ENCODE results near the gene JARID2. TPM values are rescaled to one million over a fixed set of nuclear protein-coding genes. Genes with fewer than 3 reads are reported as not detected.

Gene JARID2
- total RNA-seq, 1 donor from 2014 or later, result 13.8 TPM

- DNase-seq (ENCODE audit: low spot score), result no peak
Observed at GRCh38 chr6:15331143-15331542, 85.3 kb downstream of the JARID2 start.

- DNase-seq (ENCODE audit: low spot score), result no peak
Observed at GRCh38 chr6:15331629-15332251, 85.9 kb downstream of the JARID2 start.

GRCh38 chr6:15332446-15332845, 86.6 kb downstream of the JARID2 start:
- no peak for DNase-seq (ENCODE audit: low spot score)

GRCh38 chr6:15335385-15335784, 89.5 kb downstream of the JARID2 start:
- no peak for DNase-seq (ENCODE audit: low spot score)

- DNase-seq (ENCODE audit: low spot score), result no peak
Observed at GRCh38 chr6:15335916-15336315, 90.0 kb downstream of the JARID2 start.

GRCh38 chr6:15336900-15337560, 91.2 kb downstream of the JARID2 start:
- no peak for DNase-seq (ENCODE audit: low spot score)

- DNase-seq (ENCODE audit: low spot score), result no peak
Observed at GRCh38 chr6:15337582-15337981, 91.7 kb downstream of the JARID2 start.

- DNase-seq (ENCODE audit: low spot score), result no peak
Observed at GRCh38 chr6:15338476-15338875, 92.6 kb downstream of the JARID2 start.

- DNase-seq (ENCODE audit: low spot score), result no peak
Observed at GRCh38 chr6:15339081-15339480, 93.2 kb downstream of the JARID2 start.

GRCh38 chr6:15340105-15340601, 94.3 kb downstream of the JARID2 start:
- DNase-seq (ENCODE audit: low spot score), result no peak

GRCh38 chr6:15340775-15341174, 94.9 kb downstream of the JARID2 start:
- no peak for DNase-seq (ENCODE audit: low spot score)

- DNase-seq (ENCODE audit: low spot score), result no peak
Observed at GRCh38 chr6:15341311-15342001, 95.6 kb downstream of the JARID2 start.

- no peak for DNase-seq (ENCODE audit: low spot score)
Observed at GRCh38 chr6:15342114-15342513, 96.2 kb downstream of the JARID2 start.

GRCh38 chr6:15343490-15344191, 97.8 kb downstream of the JARID2 start:
- no peak for DNase-seq (ENCODE audit: low spot score)

- no peak for DNase-seq (ENCODE audit: low spot score)
Observed at GRCh38 chr6:15344192-15344519, 98.3 kb downstream of the JARID2 start.

- DNase-seq (ENCODE audit: low spot score), result no peak
Observed at GRCh38 chr6:15344831-15345230, 99.0 kb downstream of the JARID2 start.

GRCh38 chr6:15346315-15346714, 100.4 kb downstream of the JARID2 start:
- no peak for DNase-seq (ENCODE audit: low spot score)

GRCh38 chr6:15348528-15348927, 102.7 kb downstream of the JARID2 start:
- no peak for DNase-seq (ENCODE audit: low spot score)

- DNase-seq (ENCODE audit: low spot score), result no peak
Observed at GRCh38 chr6:15349379-15349778, 103.5 kb downstream of the JARID2 start.

- DNase-seq (ENCODE audit: low spot score), result no peak
Observed at GRCh38 chr6:15350386-15351083, 104.7 kb downstream of the JARID2 start.

GRCh38 chr6:15351631-15352030, 105.8 kb downstream of the JARID2 start:
- DNase-seq (ENCODE audit: low spot score), result no peak
